Smooth muscle cell (in vitro differentiated cells): Measurements from ENCODE around the gene PPM1L. TPM values are rescaled to one million over a fixed set of nuclear protein-coding genes. Genes with fewer than 3 reads are reported as not detected.

Experiments
- DNase-seq: peaks from one replicate; lab custom pipeline; 2025; ENCODE audit not compliant: unreplicated experiment; lab: John Stamatoyannopoulos, UW
- H2AFZ ChIP-seq: fragments of 200-600 bp; sonication (generic); 2 replicates; pipeline ENCODE4 v1.6.0; 2016; ENCODE audit warnings: antibody characterized with exemption, low read depth, mild to moderate bottlenecking
- H3F3A ChIP-seq: fragments of 200-600 bp; sonication (generic); 2 replicates; pipeline ENCODE4 v1.6.0; 2017; ENCODE audit warnings: antibody characterized with exemption, low read depth
- H3K27ac ChIP-seq: fragments of 200-600 bp; sonication (generic); 2 replicates; pipeline ENCODE4 v1.5.1; 2016; ENCODE audit warnings: low read depth, mild to moderate bottlenecking
- H3K27me3 ChIP-seq: fragments of 200-600 bp; sonication (generic); 2 replicates; pipeline ENCODE4 v1.6.1; 2016; ENCODE audit warnings: low read depth, mild to moderate bottlenecking
- H3K36me3 ChIP-seq: fragments of 200-600 bp; sonication (generic); 2 replicates; pipeline ENCODE4 v1.5.1; 2016; ENCODE audit warnings: low read depth
- H3K4me1 ChIP-seq: fragments of 200-600 bp; sonication (generic); 2 replicates; pipeline ENCODE4 v1.5.1; 2016; ENCODE audit warnings: low read depth
- H3K4me2 ChIP-seq: fragments of 200-600 bp; sonication (generic); 2 replicates; pipeline ENCODE4 v1.6.0; 2016; ENCODE audit warnings: mild to moderate bottlenecking
- H3K4me3 ChIP-seq: fragments of 200-600 bp; sonication (generic); 2 replicates; pipeline ENCODE4 v1.5.1; 2016; ENCODE audit warnings: mild to moderate bottlenecking
- H3K79me2 ChIP-seq: fragments of 200-600 bp; sonication (generic); 2 replicates; pipeline ENCODE4 v1.6.0; 2016; ENCODE audit warnings: low read depth, mild to moderate bottlenecking
- H3K9ac ChIP-seq: fragments of 200-600 bp; sonication (generic); 2 replicates; pipeline ENCODE4 v1.6.0; 2016; ENCODE audit warnings: low read depth
- H3K9me3 ChIP-seq: fragments of 200-600 bp; sonication (generic); replicated peaks from 2 replicates; pipeline ENCODE4 v1.5.1; 2016; ENCODE audit warnings: low read depth
- H4K20me1 ChIP-seq: fragments of 200-600 bp; sonication (generic); 2 replicates; pipeline ENCODE4 v1.6.0; 2016; ENCODE audit warnings: low read depth
- WGBS: methylation state at CpG from one replicate; pipeline ENCODE4 v1.1.7; 2016; ENCODE audit warnings: low lambda C conversion rate; 5-methylcytosine and 5-hydroxymethylcytosine counted together
- polyA plus RNA-seq: library from polyadenylated mRNA; unstranded; fragments of >200 nt; fragmentation: Nextera tagmentation; extraction: Ambion mirVana; gene quantifications from 2 replicates; pipeline ENCODE4 v1.2.1, GENCODE V29; 2016
- total RNA-seq: library from RNA; depleted of rRNA; stranded (reverse); fragments of >200 nt; gene quantifications from 2 replicates; pipeline ENCODE4 v1.2.3, GENCODE V29; 2014
- TF ChIP-seq, protein P1 (sequence below): fragments of 200-600 bp; sonication (generic); IDR thresholded peaks from 2 replicates; pipeline ENCODE4 v1.5.1; 2017; ENCODE audit warnings: borderline replicate concordance, mild to moderate bottlenecking, antibody characterized with exemption; ENCODE audit not compliant: insufficient read depth, poor library complexity, severe bottlenecking

Gene PPM1L
- total and polyA plus RNA-seq, 2 experiments from 2014 or later = 0.14 to 1.9 TPM

DNA sequence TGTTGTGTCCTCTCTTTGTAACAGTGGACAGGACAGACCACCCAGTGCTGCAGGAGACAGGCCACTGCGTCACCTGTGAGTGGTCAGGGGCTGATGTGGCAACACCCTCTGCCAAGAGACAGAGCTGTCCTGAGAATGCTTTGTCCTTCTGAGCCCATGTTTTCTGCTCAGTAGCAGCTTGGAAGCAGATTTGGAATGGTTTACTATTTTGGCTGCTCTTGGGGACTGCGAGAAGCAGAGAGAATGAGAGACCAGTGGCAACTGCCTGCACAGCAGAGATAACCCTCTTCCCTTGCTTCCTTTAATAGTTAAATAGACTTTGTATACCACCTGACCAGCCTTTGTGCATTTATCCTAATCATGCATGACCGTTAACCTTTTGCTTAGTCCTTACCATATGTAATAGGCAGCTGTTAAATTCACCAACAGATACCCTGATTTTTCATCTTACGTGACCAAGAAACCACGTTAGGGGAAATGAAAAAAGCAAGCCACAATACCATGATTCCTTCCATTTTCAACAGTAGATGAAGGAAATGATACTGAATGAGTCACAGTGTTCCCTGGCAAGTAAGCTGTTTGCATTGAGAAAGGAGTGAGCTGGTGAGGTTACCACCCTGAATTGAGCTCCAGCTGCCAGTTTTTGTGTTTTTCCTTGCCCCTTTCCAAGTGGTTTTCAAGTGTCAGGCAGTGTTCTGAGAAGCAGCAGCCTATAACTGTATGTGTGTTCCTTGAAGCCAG is 313.6 kb downstream of the PPM1L start:
- Histone ChIP-seq H2AFZ (no peak overlapping the region), H3F3A (no peaks in the 10 kb centered on the region), H3K4me3 (no peak overlapping the region), H3K9me3 (no peaks in the 10 kb centered on the region), H3K27ac (no peak overlapping the region), H3K4me2 (no peak overlapping the region), H3K79me2 (no peaks in the 10 kb centered on the region), H3K9ac (no peak overlapping the region), H4K20me1 (no peaks in the 10 kb centered on the region), H3K27me3 (no peaks in the 10 kb centered on the region), H3K4me1 (no peaks in the 10 kb centered on the region), H3K36me3 (no peaks in the 10 kb centered on the region)
- DNase-seq = no peak
- WGBS = 71% methylated on average over 5 of the region's 5 CpGs
- TF ChIP-seq, protein P1, sequence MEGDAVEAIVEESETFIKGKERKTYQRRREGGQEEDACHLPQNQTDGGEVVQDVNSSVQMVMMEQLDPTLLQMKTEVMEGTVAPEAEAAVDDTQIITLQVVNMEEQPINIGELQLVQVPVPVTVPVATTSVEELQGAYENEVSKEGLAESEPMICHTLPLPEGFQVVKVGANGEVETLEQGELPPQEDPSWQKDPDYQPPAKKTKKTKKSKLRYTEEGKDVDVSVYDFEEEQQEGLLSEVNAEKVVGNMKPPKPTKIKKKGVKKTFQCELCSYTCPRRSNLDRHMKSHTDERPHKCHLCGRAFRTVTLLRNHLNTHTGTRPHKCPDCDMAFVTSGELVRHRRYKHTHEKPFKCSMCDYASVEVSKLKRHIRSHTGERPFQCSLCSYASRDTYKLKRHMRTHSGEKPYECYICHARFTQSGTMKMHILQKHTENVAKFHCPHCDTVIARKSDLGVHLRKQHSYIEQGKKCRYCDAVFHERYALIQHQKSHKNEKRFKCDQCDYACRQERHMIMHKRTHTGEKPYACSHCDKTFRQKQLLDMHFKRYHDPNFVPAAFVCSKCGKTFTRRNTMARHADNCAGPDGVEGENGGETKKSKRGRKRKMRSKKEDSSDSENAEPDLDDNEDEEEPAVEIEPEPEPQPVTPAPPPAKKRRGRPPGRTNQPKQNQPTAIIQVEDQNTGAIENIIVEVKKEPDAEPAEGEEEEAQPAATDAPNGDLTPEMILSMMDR = no peak

DNA sequence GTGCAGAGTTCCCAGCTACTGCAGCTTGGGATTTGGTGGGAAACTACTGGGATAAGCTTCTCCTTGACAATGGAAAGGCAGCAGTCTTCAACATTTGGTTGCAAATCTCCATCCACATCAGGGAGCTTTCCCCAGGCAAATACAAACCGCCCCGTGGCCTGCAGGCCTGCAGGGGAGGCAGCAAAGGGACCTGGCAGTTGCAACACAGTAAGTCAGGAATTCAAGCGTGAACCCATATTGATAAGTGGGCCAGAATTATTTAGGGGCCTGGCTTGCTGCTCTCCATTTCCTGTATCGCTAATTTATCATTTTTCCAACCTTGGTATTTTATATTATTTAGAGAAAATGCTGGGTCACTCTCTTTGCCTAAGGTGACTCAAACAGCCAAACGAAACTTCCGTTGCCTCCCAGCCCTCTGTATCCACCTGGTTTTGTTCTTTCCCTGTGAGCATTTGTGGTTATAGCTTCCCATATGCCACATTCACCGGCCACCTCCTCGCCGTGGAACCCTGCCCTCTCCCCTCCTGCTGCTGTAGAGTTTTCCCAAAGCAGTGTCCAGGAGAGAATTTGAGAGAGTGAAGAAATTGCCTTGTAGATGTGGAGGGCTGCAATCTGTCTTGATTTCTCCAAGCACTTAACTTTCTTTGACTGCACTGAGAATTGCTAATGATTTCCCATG is 314.4 kb downstream of the PPM1L start:
- no peak overlapping the region for H3K9ac ChIP-seq
- no peaks in the 10 kb centered on the region for H3F3A ChIP-seq
- H3K4me1 ChIP-seq = no peaks in the 10 kb centered on the region
- no peak overlapping the region for H3K4me3 ChIP-seq
- H3K27me3 ChIP-seq = no peaks in the 10 kb centered on the region
- no peaks in the 10 kb centered on the region for H3K9me3 ChIP-seq
- TF ChIP-seq, protein P1 = no peak
- no peaks in the 10 kb centered on the region for H3K79me2 ChIP-seq
- WGBS = 94% methylated on average over 9 of the region's 9 CpGs
- H3K27ac ChIP-seq = no peak overlapping the region
- no peak overlapping the region for H2AFZ ChIP-seq
- no peak for DNase-seq
- H4K20me1 ChIP-seq = no peaks in the 10 kb centered on the region
- no peaks in the 10 kb centered on the region for H3K36me3 ChIP-seq
- no peak overlapping the region for H3K4me2 ChIP-seq

DNA sequence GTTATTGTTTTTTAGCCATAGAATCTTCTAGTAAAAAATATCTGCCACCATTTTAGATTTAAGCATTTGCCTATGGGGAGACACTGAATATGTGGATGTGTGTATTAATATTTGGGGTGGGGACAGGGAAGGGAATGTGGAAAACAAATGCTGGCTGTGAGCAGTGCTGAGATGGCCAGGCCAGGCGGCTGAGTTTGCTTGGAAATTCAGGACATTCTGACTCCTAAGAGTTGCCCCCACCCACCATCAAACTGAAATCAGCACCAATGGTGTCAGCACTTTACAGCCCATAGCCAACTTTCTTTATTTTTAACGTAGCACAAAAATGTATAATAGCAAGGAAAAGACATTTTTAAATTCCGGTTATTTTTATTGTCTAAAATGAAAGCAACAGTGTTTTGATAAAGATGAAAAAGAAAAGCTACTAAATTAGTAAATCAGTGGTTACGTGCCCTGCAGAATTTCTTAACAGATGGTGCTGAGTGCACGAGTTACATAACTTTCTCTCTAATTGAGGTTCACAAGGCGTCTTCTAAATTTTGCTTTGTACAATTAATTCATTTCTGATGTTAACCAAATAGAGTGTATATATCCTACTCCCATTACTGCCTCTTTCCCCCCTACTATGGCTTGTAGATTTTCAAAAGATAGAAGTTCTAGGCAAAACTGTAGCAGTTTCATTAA is 315.1 kb downstream of the PPM1L start:
- no peak overlapping the region for H3K27ac ChIP-seq
- H3K4me2 ChIP-seq = no peak overlapping the region
- no peaks in the 10 kb centered on the region for H3K27me3 ChIP-seq
- no peaks in the 10 kb centered on the region for H4K20me1 ChIP-seq
- H3K36me3 ChIP-seq = no peaks in the 10 kb centered on the region
- H2AFZ ChIP-seq = no peak overlapping the region
- H3K79me2 ChIP-seq = no peaks in the 10 kb centered on the region
- no peaks in the 10 kb centered on the region for H3F3A ChIP-seq
- TF ChIP-seq, protein P1 = no peak
- H3K4me3 ChIP-seq = no peak overlapping the region
- no peak overlapping the region for H3K9ac ChIP-seq
- H3K4me1 ChIP-seq = no peaks in the 10 kb centered on the region
- no peaks in the 10 kb centered on the region for H3K9me3 ChIP-seq
- no peak for DNase-seq
- 84% methylated on average over 6 of the region's 6 CpGs for WGBS
